ENCODE data around the gene NDUFA12.

Gene NDUFA12

GRCh38 chr12:94980577-94980976, 22.9 kb downstream of the NDUFA12 start:
- Histone ChIP-seq H3K4me1 (ENCODE audit: control insufficient read depth, insufficient read depth, low read length) (no peaks in the 10 kb centered on the region), H3K9me3 (ENCODE audit: control insufficient read depth, low read length) (no peaks in the 10 kb centered on the region), H3K9ac (ENCODE audit: low read length) (no peak overlapping the region), H3K27me3 (replicated peaks; ENCODE audit: control insufficient read depth, insufficient read depth, low read length) (no peaks in the 10 kb centered on the region), H3K36me3 (ENCODE audit: control insufficient read depth, insufficient read depth, low read length, severe bottlenecking) (peaks cover 9% of the 10 kb centered on the region), H3K4me3 (ENCODE audit: low read length) (no peak overlapping the region)
- peak; percentile 61 for DNase-seq (ENCODE audit: low read depth)

GRCh38 chr12:94979941-94980340, 23.6 kb downstream of the NDUFA12 start:
- Histone ChIP-seq H3K9ac (ENCODE audit: low read length) (no peak overlapping the region), H3K9me3 (ENCODE audit: control insufficient read depth, low read length) (no peaks in the 10 kb centered on the region), H3K27me3 (replicated peaks; ENCODE audit: control insufficient read depth, insufficient read depth, low read length) (no peaks in the 10 kb centered on the region), H3K36me3 (ENCODE audit: control insufficient read depth, insufficient read depth, low read length, severe bottlenecking) (peaks cover 9% of the 10 kb centered on the region), H3K4me3 (ENCODE audit: low read length) (no peak overlapping the region), H3K4me1 (ENCODE audit: control insufficient read depth, insufficient read depth, low read length) (no peaks in the 10 kb centered on the region)
- no peak for DNase-seq (ENCODE audit: low read depth)

GRCh38 chr12:94977766-94978468, 25.6 kb downstream of the NDUFA12 start:
- H3K9me3 ChIP-seq (ENCODE audit: control insufficient read depth, low read length): no peaks in the 10 kb centered on the region
- H3K9ac ChIP-seq (ENCODE audit: low read length): no peak overlapping the region
- no peak for DNase-seq (ENCODE audit: low read depth)
- H3K4me1 ChIP-seq (ENCODE audit: control insufficient read depth, insufficient read depth, low read length): no peaks in the 10 kb centered on the region
- H3K27me3 ChIP-seq (replicated peaks; ENCODE audit: control insufficient read depth, insufficient read depth, low read length): no peaks in the 10 kb centered on the region
- peaks cover 4% of the 10 kb centered on the region for H3K36me3 ChIP-seq (ENCODE audit: control insufficient read depth, insufficient read depth, low read length, severe bottlenecking)
- no peak overlapping the region for H3K4me3 ChIP-seq (ENCODE audit: low read length)

DNA sequence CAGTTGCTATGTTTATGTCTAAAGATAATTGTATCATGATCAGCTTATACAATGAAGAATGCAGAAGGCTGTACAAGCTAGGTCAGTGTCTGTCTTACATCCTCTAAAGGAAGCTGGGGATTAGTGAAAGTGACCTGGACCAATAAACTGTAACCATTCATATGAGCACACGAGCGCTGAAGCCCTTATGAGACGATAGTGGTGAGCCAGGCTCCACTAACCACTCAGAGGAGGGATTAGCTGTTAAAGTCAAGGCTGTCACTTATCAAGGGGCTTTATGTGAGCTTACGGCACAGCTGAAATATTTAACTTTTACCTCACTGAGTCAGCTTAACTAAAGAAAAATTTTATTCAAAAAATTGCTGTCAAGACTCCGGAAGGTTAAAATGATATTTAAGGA, 30.3 kb downstream of the NDUFA12 start:
- no peaks in the 10 kb centered on the region for H3K9me3 ChIP-seq (ENCODE audit: control insufficient read depth, low read length)
- H3K36me3 ChIP-seq (ENCODE audit: control insufficient read depth, insufficient read depth, low read length, severe bottlenecking): peaks cover 11% of the 10 kb centered on the region
- DNase-seq (ENCODE audit: low read depth): peak; percentile 79

DNA sequence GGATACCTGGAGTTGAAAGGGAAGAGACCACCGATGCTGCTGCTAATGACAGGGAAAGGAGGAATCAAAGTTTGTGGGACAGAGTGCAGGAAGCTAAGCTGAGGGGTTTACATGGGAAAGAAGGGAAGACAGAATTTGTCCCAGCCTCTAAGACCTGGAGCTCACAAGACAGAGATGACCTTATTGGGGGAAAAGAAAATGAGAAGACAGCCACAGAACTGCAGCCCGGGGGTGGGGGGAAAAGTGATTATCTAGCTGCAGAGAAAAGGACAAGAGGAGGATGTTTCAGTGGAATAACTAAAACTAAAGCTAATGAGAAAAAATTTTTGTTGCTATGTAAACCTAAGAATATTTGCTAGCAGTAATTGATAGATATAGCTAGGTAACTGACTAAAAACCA, 30.7 kb downstream of the NDUFA12 start:
- no peaks in the 10 kb centered on the region for H3K27me3 ChIP-seq (replicated peaks; ENCODE audit: control insufficient read depth, insufficient read depth, low read length)
- H3K4me1 ChIP-seq (ENCODE audit: control insufficient read depth, insufficient read depth, low read length): no peaks in the 10 kb centered on the region
- DNase-seq (ENCODE audit: low read depth): no peak
- no peaks in the 10 kb centered on the region for H3K9me3 ChIP-seq (ENCODE audit: control insufficient read depth, low read length)
- H3K36me3 ChIP-seq (ENCODE audit: control insufficient read depth, insufficient read depth, low read length, severe bottlenecking): peaks cover 11% of the 10 kb centered on the region
- H3K4me3 ChIP-seq (ENCODE audit: low read length): no peak overlapping the region
- H3K9ac ChIP-seq (ENCODE audit: low read length): no peak overlapping the region

More for the DNA sequence above, 30.3 kb downstream of the NDUFA12 start:
- no peaks in the 10 kb centered on the region for H3K4me1 ChIP-seq (ENCODE audit: control insufficient read depth, insufficient read depth, low read length)
- H3K27me3 ChIP-seq (replicated peaks; ENCODE audit: control insufficient read depth, insufficient read depth, low read length): no peaks in the 10 kb centered on the region
- H3K9ac ChIP-seq (ENCODE audit: low read length): no peak overlapping the region
- H3K4me3 ChIP-seq (ENCODE audit: low read length): no peak overlapping the region

DNA sequence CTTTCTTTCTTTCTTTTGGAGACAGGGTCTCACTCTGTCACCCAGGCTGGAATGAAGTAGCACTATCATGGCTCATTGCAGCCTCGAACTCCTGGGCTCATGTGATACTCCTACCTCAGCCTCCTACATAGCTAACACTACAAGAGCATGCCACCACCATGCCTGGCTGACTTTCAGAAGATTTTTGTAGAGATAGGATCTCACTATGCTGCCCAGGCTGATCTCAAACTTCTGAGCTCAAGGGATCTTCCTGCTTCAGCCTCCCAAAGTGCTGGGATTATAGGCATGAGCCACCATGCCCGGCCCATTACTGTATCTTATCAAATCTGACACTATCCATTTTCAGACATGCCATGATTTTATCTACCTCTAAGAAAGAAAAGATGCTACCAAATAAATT, 31.6 kb downstream of the NDUFA12 start:
- Histone ChIP-seq H3K27me3 (replicated peaks; ENCODE audit: control insufficient read depth, insufficient read depth, low read length) (no peaks in the 10 kb centered on the region), H3K9me3 (ENCODE audit: control insufficient read depth, low read length) (no peaks in the 10 kb centered on the region), H3K36me3 (ENCODE audit: control insufficient read depth, insufficient read depth, low read length, severe bottlenecking) (peaks cover 11% of the 10 kb centered on the region), H3K4me3 (ENCODE audit: low read length) (no peak overlapping the region), H3K4me1 (ENCODE audit: control insufficient read depth, insufficient read depth, low read length) (no peaks in the 10 kb centered on the region), H3K9ac (ENCODE audit: low read length) (no peak overlapping the region)
- no peak for DNase-seq (ENCODE audit: low read depth)

- Histone ChIP-seq H3K9me3 (ENCODE audit: control insufficient read depth, low read length) (no peaks in the 10 kb centered on the region), H3K36me3 (ENCODE audit: control insufficient read depth, insufficient read depth, low read length, severe bottlenecking) (peaks cover 11% of the 10 kb centered on the region), H3K4me3 (ENCODE audit: low read length) (no peak overlapping the region), H3K4me1 (ENCODE audit: control insufficient read depth, insufficient read depth, low read length) (no peaks in the 10 kb centered on the region), H3K9ac (ENCODE audit: low read length) (no peak overlapping the region), H3K27me3 (replicated peaks; ENCODE audit: control insufficient read depth, insufficient read depth, low read length) (no peaks in the 10 kb centered on the region)
- no peak for DNase-seq (ENCODE audit: low read depth)
Measured at GRCh38 chr12:94970560-94970959, 32.9 kb downstream of the NDUFA12 start.

DNA sequence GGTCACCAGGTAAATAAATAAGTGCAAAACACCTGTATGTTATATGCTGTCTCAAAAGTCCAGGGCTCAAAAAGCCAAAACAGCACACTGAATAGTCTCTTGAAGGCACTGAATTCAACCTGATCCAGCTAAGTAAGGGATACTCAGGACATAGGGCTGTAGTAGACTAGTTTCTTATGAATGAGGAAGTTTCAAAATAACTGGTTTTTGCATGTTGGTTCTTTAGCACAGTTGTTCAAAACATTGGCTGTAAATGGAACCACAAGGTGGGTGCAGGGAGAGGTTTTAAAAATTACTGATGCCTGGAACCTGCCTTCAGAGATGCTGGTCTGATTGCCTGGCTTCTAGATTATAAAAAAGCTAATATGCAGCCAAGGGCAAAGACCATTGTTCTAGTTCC, 34.1 kb downstream of the NDUFA12 start:
- DNase-seq (ENCODE audit: low read depth): no peak
- H3K27me3 ChIP-seq (replicated peaks; ENCODE audit: control insufficient read depth, insufficient read depth, low read length): no peaks in the 10 kb centered on the region
- peaks cover 11% of the 10 kb centered on the region for H3K36me3 ChIP-seq (ENCODE audit: control insufficient read depth, insufficient read depth, low read length, severe bottlenecking)
- H3K4me3 ChIP-seq (ENCODE audit: low read length): no peak overlapping the region
- H3K9me3 ChIP-seq (ENCODE audit: control insufficient read depth, low read length): no peaks in the 10 kb centered on the region
- no peaks in the 10 kb centered on the region for H3K4me1 ChIP-seq (ENCODE audit: control insufficient read depth, insufficient read depth, low read length)
- H3K9ac ChIP-seq (ENCODE audit: low read length): no peak overlapping the region

DNA sequence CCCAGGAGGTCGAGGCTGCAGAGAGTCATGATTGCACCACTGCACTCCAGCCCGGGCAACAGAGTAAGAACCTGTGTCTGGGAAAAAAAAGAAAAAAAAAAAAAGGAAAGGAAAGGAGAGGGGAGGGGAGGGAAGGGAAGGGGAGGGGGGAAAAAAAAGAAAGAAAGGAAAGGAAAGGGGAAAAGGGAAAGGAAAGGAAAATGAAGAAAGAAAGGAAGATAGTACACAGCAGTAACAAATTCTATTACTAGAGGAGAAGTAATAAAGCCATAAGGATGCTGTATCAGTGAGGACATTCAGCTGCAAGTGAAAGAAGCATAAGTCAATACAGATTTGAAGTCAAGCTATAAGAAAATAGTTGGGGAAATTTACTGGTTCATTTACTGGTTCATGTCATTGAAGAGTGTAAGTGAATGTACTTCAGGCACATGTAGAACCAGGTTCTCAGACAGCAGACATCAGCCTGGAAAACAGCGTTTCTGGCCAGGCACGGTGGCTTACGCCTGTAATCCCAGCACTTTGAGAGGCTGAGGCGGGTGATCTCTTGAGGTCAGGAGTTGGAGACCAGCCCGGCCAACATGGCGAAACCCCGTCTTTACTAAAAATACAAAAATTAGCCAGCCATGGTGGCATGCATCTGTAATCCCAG, 37.4 kb downstream of the NDUFA12 start:
- no peak for DNase-seq (ENCODE audit: low read depth)
- peaks cover 8% of the 10 kb centered on the region for H3K36me3 ChIP-seq (ENCODE audit: control insufficient read depth, insufficient read depth, low read length, severe bottlenecking)
- no peaks in the 10 kb centered on the region for H3K9me3 ChIP-seq (ENCODE audit: control insufficient read depth, low read length)
- H3K4me3 ChIP-seq (ENCODE audit: low read length): no peak overlapping the region
- no peaks in the 10 kb centered on the region for H3K27me3 ChIP-seq (replicated peaks; ENCODE audit: control insufficient read depth, insufficient read depth, low read length)
- no peak overlapping the region for H3K9ac ChIP-seq (ENCODE audit: low read length)
- H3K4me1 ChIP-seq (ENCODE audit: control insufficient read depth, insufficient read depth, low read length): no peaks in the 10 kb centered on the region

DNA sequence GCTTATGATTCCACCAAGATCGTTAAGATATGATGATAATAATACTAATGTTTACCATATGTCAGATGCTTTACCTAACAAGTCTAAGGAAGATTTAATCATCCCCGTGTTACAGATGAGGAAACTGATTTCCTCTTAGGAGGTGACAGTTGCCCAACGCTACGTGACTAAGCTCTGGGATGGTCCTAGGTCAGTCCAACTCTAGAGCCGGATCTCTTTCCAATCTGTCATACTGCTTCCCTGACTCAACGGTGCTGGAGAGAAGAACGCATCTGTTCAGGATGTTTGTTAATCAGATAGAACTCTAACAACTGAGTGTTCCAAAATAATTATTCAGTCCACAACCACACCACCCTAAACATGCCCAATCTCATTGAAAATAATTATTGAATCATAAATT, 39.8 kb downstream of the NDUFA12 start:
- no peak overlapping the region for H3K9ac ChIP-seq (ENCODE audit: low read length)
- no peaks in the 10 kb centered on the region for H3K4me1 ChIP-seq (ENCODE audit: control insufficient read depth, insufficient read depth, low read length)
- DNase-seq (ENCODE audit: low read depth): no peak
- H3K36me3 ChIP-seq (ENCODE audit: control insufficient read depth, insufficient read depth, low read length, severe bottlenecking): no peaks in the 10 kb centered on the region
- no peak overlapping the region for H3K4me3 ChIP-seq (ENCODE audit: low read length)
- no peaks in the 10 kb centered on the region for H3K9me3 ChIP-seq (ENCODE audit: control insufficient read depth, low read length)
- no peaks in the 10 kb centered on the region for H3K27me3 ChIP-seq (replicated peaks; ENCODE audit: control insufficient read depth, insufficient read depth, low read length)

DNA sequence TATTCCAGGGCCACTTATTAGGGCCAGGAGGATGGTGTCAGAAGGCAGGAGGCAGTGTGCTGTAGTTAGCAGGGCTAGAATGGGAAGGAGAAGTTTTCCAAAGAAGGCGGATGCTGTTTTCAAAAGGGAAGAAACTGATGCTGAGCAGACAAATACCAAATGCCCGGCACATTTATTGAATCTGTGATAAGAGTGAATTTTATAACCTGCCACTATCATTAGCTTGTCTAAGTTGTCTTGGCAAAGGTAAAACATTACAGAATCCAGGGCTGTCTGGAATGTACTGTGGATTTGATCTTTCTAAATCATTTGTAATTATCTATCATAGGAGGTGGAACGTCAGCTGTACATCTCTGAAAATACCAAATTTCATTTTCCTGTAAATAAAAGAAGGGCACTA, 40.8 kb downstream of the NDUFA12 start:
- no peaks in the 10 kb centered on the region for H3K27me3 ChIP-seq (replicated peaks; ENCODE audit: control insufficient read depth, insufficient read depth, low read length)
- H3K36me3 ChIP-seq (ENCODE audit: control insufficient read depth, insufficient read depth, low read length, severe bottlenecking): no peaks in the 10 kb centered on the region
- DNase-seq (ENCODE audit: low read depth): no peak
- H3K9ac ChIP-seq (ENCODE audit: low read length): no peak overlapping the region
- no peaks in the 10 kb centered on the region for H3K9me3 ChIP-seq (ENCODE audit: control insufficient read depth, low read length)
- no peaks in the 10 kb centered on the region for H3K4me1 ChIP-seq (ENCODE audit: control insufficient read depth, insufficient read depth, low read length)
- H3K4me3 ChIP-seq (ENCODE audit: low read length): no peak overlapping the region

DNA sequence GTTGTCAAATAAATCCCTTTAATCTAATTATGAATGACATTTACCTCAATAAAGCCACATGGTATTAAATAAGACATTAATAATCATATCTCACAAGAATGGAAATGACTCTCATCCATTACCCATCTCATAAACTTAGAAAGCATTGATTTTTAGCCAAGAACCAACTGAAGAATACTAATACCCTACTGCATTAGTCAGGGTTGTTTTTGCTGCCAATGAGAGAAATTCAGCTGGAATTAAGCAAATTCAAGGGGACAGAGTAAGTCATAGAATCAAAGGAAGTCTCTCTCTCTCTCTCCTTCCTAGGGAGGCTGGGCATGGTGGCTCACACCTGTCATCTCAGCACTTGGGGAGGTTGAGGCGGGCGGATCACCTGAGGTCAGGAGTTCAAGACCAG, 41.6 kb downstream of the NDUFA12 start:
- H3K9ac ChIP-seq (ENCODE audit: low read length): no peak overlapping the region
- no peaks in the 10 kb centered on the region for H3K9me3 ChIP-seq (ENCODE audit: control insufficient read depth, low read length)
- no peaks in the 10 kb centered on the region for H3K4me1 ChIP-seq (ENCODE audit: control insufficient read depth, insufficient read depth, low read length)
- H3K36me3 ChIP-seq (ENCODE audit: control insufficient read depth, insufficient read depth, low read length, severe bottlenecking): no peaks in the 10 kb centered on the region
- H3K27me3 ChIP-seq (replicated peaks; ENCODE audit: control insufficient read depth, insufficient read depth, low read length): no peaks in the 10 kb centered on the region
- H3K4me3 ChIP-seq (ENCODE audit: low read length): no peak overlapping the region
- no peak for DNase-seq (ENCODE audit: low read depth)
